K562 (cell line): ENCODE results near the gene NMNAT2. TPM values are rescaled to one million over a fixed set of nuclear protein-coding genes. Genes with fewer than 3 reads are reported as not detected.

Source experiments
- ATAC-seq: fragments of 200-7000 bp; cut with Tn5 transposase; 3 replicates; pipeline ENCODE4 v1.9.1; 2020; ENCODE audit warnings: moderate library complexity
- BruUV-seq: library from RNA; stranded (reverse); fragments of 400-500 nt; replicated peaks from 2 replicates; lab custom pipeline; 2021; lab: Mats Ljungman, UMichigan
- CTCF ChIA-PET: fragments of 300-600 bp; formaldehyde crosslinking; extraction: SDS; loops from one replicate; lab custom pipeline; 2021; ENCODE audit warnings: low intra/inter-chr PET ratio; lab: Yijun Ruan, JAX
- POLR2A ChIA-PET: fragments of 300-600, 350-650 bp; sonication (Branson Sonifier 250); formaldehyde crosslinking; extraction: SDS; loops from one replicate; lab custom pipeline; 2021; ENCODE audit warnings: antibody characterized with exemption, inconsistent platforms; lab: Yijun Ruan, JAX
- DNase-seq, 4 experiments: peaks; one replicate each; pipeline versions ENCODE4 v3.0.0 to v3.0.0-alpha.2; 2011 to 2018; ENCODE audit warnings: low spot score in 3 of 4, mixed read lengths in 3 of 4; ENCODE audit errors: extremely low read depth in 1 of 4
- FAIRE-seq: peaks from 2 replicates; lab custom pipeline; 2011; peaks lifted over from hg19 to GRCh38; lab: Jason Lieb, UNC
- H2AFZ ChIP-seq: 2 replicates; pipeline ENCODE4 v1.6.0; 2011; ENCODE audit warnings: low read depth, low read length, control low read depth, inconsistent platforms
- H3K27ac ChIP-seq: fragments of 200-600 bp; 3 replicates; pipeline ENCODE4 v1.8.0; 2011; ENCODE audit warnings: low read depth, mild to moderate bottlenecking, control low read depth, inconsistent platforms, low read length, moderate library complexity, mixed read lengths; ENCODE audit errors: extremely low read depth
- H3K27me3 ChIP-seq, 2 experiments: fragments of 300-600 bp in 1 of 2; 2 replicates in 1 of 2; 3 replicates in 1 of 2; pipeline versions ENCODE4 v1.6.0 to v1.8.0; 2011; ENCODE audit warnings: inconsistent platforms in 2 of 2, low read length in 2 of 2, mild to moderate bottlenecking in 1 of 2, mixed read lengths in 1 of 2, moderate library complexity in 1 of 2; ENCODE audit not compliant: control insufficient read depth in 2 of 2, insufficient read depth in 2 of 2
- H3K36me3 ChIP-seq: fragments of 300-600 bp; 3 replicates; pipeline ENCODE4 v1.8.0; 2011; ENCODE audit warnings: mild to moderate bottlenecking, low read length, inconsistent platforms; ENCODE audit not compliant: control insufficient read depth, insufficient read depth
- H3K4me1 ChIP-seq, 2 experiments: fragments of 200-600 bp in 1 of 2; replicated peaks in 1 of 2; 2 replicates in 1 of 2; 3 replicates in 1 of 2; pipeline versions ENCODE4 v1.5.1 to v1.8.0; 2011; ENCODE audit warnings: inconsistent platforms in 2 of 2, low read length in 2 of 2, mild to moderate bottlenecking in 1 of 2, mixed read lengths in 1 of 2, moderate library complexity in 1 of 2; ENCODE audit not compliant: control insufficient read depth in 2 of 2, insufficient read depth in 2 of 2
- H3K4me2 ChIP-seq: 2 replicates; pipeline ENCODE4 v1.6.1; 2011; ENCODE audit warnings: low read length, control low read depth, inconsistent platforms, mixed read lengths; ENCODE audit not compliant: insufficient read depth
- H3K4me3 ChIP-seq: fragments of 200-600 bp; sonication (generic), shearing (Covaris generic); 2 replicates; pipeline ENCODE4 v1.5.1; 2016; ENCODE audit warnings: control low read depth, inconsistent platforms
- H3K79me2 ChIP-seq: fragments of 200-600 bp; 3 replicates; pipeline ENCODE4 v1.8.0; 2011; ENCODE audit warnings: low read length, inconsistent platforms; ENCODE audit not compliant: control insufficient read depth, insufficient read depth
- H3K9ac ChIP-seq, 2 experiments: 2 replicates each; pipeline versions ENCODE4 v1.6.0 to v1.6.1; 2011; ENCODE audit warnings: low read depth in 2 of 2, low read length in 2 of 2, control low read depth in 1 of 2, inconsistent platforms in 1 of 2, mild to moderate bottlenecking in 1 of 2, mixed read lengths in 1 of 2; ENCODE audit not compliant: insufficient read depth in 1 of 2
- H3K9me1 ChIP-seq: one replicate; pipeline ENCODE4 v1.6.0; 2011; ENCODE audit warnings: inconsistent platforms, mild to moderate bottlenecking, low read length, moderate library complexity; ENCODE audit not compliant: control insufficient read depth, insufficient read depth
- H3K9me3 ChIP-seq: replicated peaks from 2 replicates; pipeline ENCODE4 v1.5.1; 2011; ENCODE audit warnings: low read depth, low read length, inconsistent platforms; ENCODE audit not compliant: control insufficient read depth, insufficient read depth
- H4K20me1 ChIP-seq: replicated peaks from 2 replicates; pipeline ENCODE4 v1.6.1; 2011; ENCODE audit warnings: low read length, inconsistent platforms, mixed read lengths; ENCODE audit not compliant: control insufficient read depth, insufficient read depth
- BCOR ChIP-seq: fragments of 450-650 bp; IDR thresholded peaks from 2 replicates; pipeline ENCODE4 v1.6.1; 2016
- BMI1 ChIP-seq: fragments of 150-350 bp; IDR thresholded peaks from 2 replicates; pipeline ENCODE4 v1.6.1; 2014; ENCODE audit warnings: low read length
- HDAC6 ChIP-seq: IDR thresholded peaks from 2 replicates; pipeline ENCODE4 v1.6.1; 2012; ENCODE audit warnings: low read depth, mild to moderate bottlenecking, control low read depth, inconsistent platforms, low read length, moderate library complexity
- MYC ChIP-seq, 2 experiments: fragments of 250-450 bp in 1 of 2; sonication (Bioruptor Pico) in 1 of 2; IDR thresholded peaks; 2 replicates each; pipeline versions ENCODE4 v1.5.1 to v1.6.1; 2012 to 2021; ENCODE audit warnings: low read depth in 2 of 2, borderline replicate concordance in 1 of 2, improper control_type of control experiment in 1 of 2, low read length in 1 of 2, mild to moderate bottlenecking in 1 of 2, moderate library complexity in 1 of 2
- SMAD2 ChIP-seq: fragments of 150-350 bp; IDR thresholded peaks from 2 replicates; pipeline ENCODE4 v1.6.1; 2014; ENCODE audit warnings: low read depth, mild to moderate bottlenecking, low read length
- SMAD4 ChIP-seq: fragments of 250-450 bp; sonication (Bioruptor Pico); conservative IDR thresholded peaks from 2 replicates; pipeline ENCODE4 v1.8.0; 2021; ENCODE audit warnings: inconsistent platforms, mild to moderate bottlenecking, moderate library complexity
- SMARCC2 ChIP-seq: fragments of 450-650 bp; IDR thresholded peaks from 2 replicates; pipeline ENCODE4 v1.6.1; 2017; ENCODE audit warnings: antibody characterized with exemption, moderate library complexity, mild to moderate bottlenecking, low read depth
- TFAM ChIP-seq: fragments of 250-450 bp; sonication (Bioruptor Pico); conservative IDR thresholded peaks from 2 replicates; pipeline ENCODE4 v1.5.0; 2021; ENCODE audit warnings: mild to moderate bottlenecking, moderate library complexity
- TOE1 ChIP-seq, 2 experiments: fragments of 450-650 bp in 1 of 2; sonication (generic) in 1 of 2; formaldehyde crosslinking in 1 of 2; IDR thresholded peaks; 2 replicates each; pipeline versions ENCODE4 v1.7.1 to v1.8.0; 2016 to 2022; ENCODE audit warnings: borderline replicate concordance in 2 of 2, mild to moderate bottlenecking in 2 of 2, antibody characterized with exemption in 1 of 2, inconsistent platforms in 1 of 2, low read depth in 1 of 2, missing genetic modification reagents in 1 of 2, moderate library complexity in 1 of 2
- ZBTB7A ChIP-seq: IDR thresholded peaks from 2 replicates; pipeline ENCODE4 v1.6.1; 2011; ENCODE audit warnings: low read depth, mild to moderate bottlenecking, low read length, moderate library complexity, borderline replicate concordance; ENCODE audit not compliant: control insufficient read depth
- ZNF217 ChIP-seq: sonication (generic); formaldehyde crosslinking; IDR thresholded peaks from 2 replicates; pipeline ENCODE4 v1.8.0; 2022; ENCODE audit warnings: mild to moderate bottlenecking, missing genetic modification reagents
- ZNF76 ChIP-seq: fragments of 250-450 bp; sonication (Bioruptor Pico); IDR thresholded peaks from 2 replicates; pipeline ENCODE4 v1.4.0; 2020; ENCODE audit warnings: mild to moderate bottlenecking, moderate library complexity, borderline replicate concordance
- ZNF79 ChIP-seq: fragments of 250-450 bp; sonication (Bioruptor Pico); IDR thresholded peaks from 2 replicates; pipeline ENCODE4 v1.4.0; 2020; ENCODE audit warnings: low read depth, mild to moderate bottlenecking, moderate library complexity
- WGBS: fragments of 100-300 bp; shearing (Covaris generic); methylation state at CpG from one replicate; pipeline ENCODE4 v1.1.6; 2016; ENCODE audit warnings: low coverage, mixed read lengths; ENCODE audit not compliant: insufficient coverage; ENCODE audit errors: missing lambda C conversion rate; 5-methylcytosine and 5-hydroxymethylcytosine counted together
- in situ Hi-C: fragments of 300-500 bp; cut with MboI; formaldehyde crosslinking; loops from 4 replicates; pipeline ENCODE4 v1.15.0; 2018; ENCODE audit warnings: inconsistent platforms, mixed read lengths
- intact Hi-C: fragments of 100-400 bp; cut with micrococcal nuclease; formaldehyde crosslinking; loops from 2 replicates; pipeline ENCODE4 v1.14.2; 2022
- polyA plus RNA-seq, 8 experiments: library from polyadenylated mRNA; depleted of rRNA in 4 of 8; stranded (reverse) in 5 of 8; unstranded in 3 of 8; fragments of >200 nt; fragmentation: Nextera tagmentation in 2 of 8; fragmentation: Illumina TruSeq in 1 of 8; extraction: Ambion mirVana in 2 of 8; extraction: Trizol in 1 of 8; gene quantifications; 2 replicates each; pipeline versions ENCODE4 v1.2.1 to v1.2.3, GENCODE V29; 2011 to 2014; ENCODE audit warnings: inconsistent platforms in 1 of 8, missing spikeins in 1 of 8
- total RNA-seq, 7 experiments: library from RNA; depleted of rRNA in 6 of 7; stranded (reverse); fragments of >200 nt in 6 of 7; fragmentation: Illumina TruSeq in 2 of 7; extraction: Trizol in 2 of 7; gene quantifications; 2 replicates each; pipeline versions ENCODE4 v1.2.1 to v1.2.3, GENCODE V29; 2011 to 2021; ENCODE audit warnings: low replicate concordance in 1 of 7
- TF ChIP-seq, protein P1 (sequence below), 2 experiments: fragments of 450-650 bp in 1 of 2; sonication (generic) in 1 of 2; formaldehyde crosslinking; conservative IDR thresholded peaks; 2 replicates each; pipeline versions ENCODE4 v1.4.0 to v1.8.1; 2020 to 2022; ENCODE audit warnings: mild to moderate bottlenecking in 1 of 2, missing genetic modification reagents in 1 of 2
- TF ChIP-seq, protein P2 (sequence below), 2 experiments: IDR thresholded peaks; 2 replicates each; pipeline ENCODE4 v1.6.1; 2011; ENCODE audit warnings: borderline replicate concordance in 1 of 2, control low read depth in 1 of 2, low read depth in 1 of 2, low read length in 1 of 2, mild to moderate bottlenecking in 1 of 2, mixed read lengths in 1 of 2, moderate library complexity in 1 of 2; ENCODE audit not compliant: insufficient read depth in 1 of 2, insufficient read length in 1 of 2, poor library complexity in 1 of 2, severe bottlenecking in 1 of 2; ENCODE audit errors: extremely low read depth in 1 of 2
- TF ChIP-seq, protein P3 (sequence below): fragments of 450-650 bp; formaldehyde crosslinking; IDR thresholded peaks from 2 replicates; pipeline ENCODE4 v1.4.0; 2022; ENCODE audit warnings: missing genetic modification characterization

Gene NMNAT2
- total and polyA plus RNA-seq, 9 of the 15 experiments (the other 6 are each of a cell fraction or from before 2014, with no cell fraction given): not detected

DNA sequence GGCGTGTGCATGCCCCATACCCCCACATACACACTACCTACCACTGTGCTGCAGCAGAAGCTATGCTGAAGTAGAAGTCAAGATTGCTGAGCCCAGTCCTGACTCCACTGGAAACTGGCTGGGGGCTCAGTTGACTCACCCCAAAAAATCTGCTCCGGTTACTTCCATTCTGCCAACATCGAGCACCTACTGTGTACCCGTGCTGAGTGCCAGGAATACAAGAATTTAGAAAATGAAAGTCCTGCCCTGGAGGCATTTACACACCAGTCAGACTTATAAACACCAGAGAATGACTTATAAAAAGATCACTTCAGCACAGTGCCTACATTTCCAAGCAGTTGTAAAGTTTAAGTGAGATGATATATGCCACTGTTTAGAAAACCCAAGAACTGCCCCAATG is 99.1 kb downstream of the NMNAT2 start:
- ATAC-seq: no peak
- no peaks in the 10 kb centered on the region for H3K79me2 ChIP-seq
- H3K27me3 ChIP-seq: peaks cover 6 to 35% of the 10 kb centered on the region in 2 experiments; a peak in 4 of 5 replicates
- intact Hi-C loops: no loop called here
- no peak overlapping the region for H3K27ac ChIP-seq
- no peak overlapping the region for H3K4me3 ChIP-seq
- no peaks in the 10 kb centered on the region for H4K20me1 ChIP-seq
- POLR2A ChIA-PET: no interaction called here
- H3K9me1 ChIP-seq: no peaks in the 10 kb centered on the region
- no peaks in the 10 kb centered on the region for H3K4me1 ChIP-seq
- CTCF ChIA-PET: no interaction called here
- FAIRE-seq: no peak
- no peak overlapping the region for H3K9ac ChIP-seq
- H2AFZ ChIP-seq: no peak overlapping the region
- H3K4me2 ChIP-seq: no peak overlapping the region
- H3K9me3 ChIP-seq: no peaks in the 10 kb centered on the region
- BruUV-seq: no TSS peak
- TF ChIP-seq ZBTB7A (no peak), BCOR (no peak), ZNF76 (CRISPR knock-in tag) (no peak), SMARCC2 (no peak), TFAM (CRISPR knock-in tag) (no peak), ZNF79 (CRISPR knock-in tag) (no peak), TOE1 (IDR thresholded peaks at IDR 0.05; ENCODE audit: borderline replicate concordance) (no peak), TOE1 (CRISPR knock-in tag; IDR thresholded peaks at IDR 0.05; ENCODE audit: borderline replicate concordance, low read depth) (no peak), SMAD4 (CRISPR knock-in tag) (no peak), HDAC6 (no peak), MYC (IDR thresholded peaks at IDR 0.05; ENCODE audit: low read depth, low read length) (no peak), MYC (CRISPR knock-in tag; IDR thresholded peaks at IDR 0.05; ENCODE audit: borderline replicate concordance, low read depth) (no peak), SMAD2 (no peak), ZNF217 (CRISPR knock-in tag) (no peak), BMI1 (no peak)
- TF ChIP-seq, protein P1, sequence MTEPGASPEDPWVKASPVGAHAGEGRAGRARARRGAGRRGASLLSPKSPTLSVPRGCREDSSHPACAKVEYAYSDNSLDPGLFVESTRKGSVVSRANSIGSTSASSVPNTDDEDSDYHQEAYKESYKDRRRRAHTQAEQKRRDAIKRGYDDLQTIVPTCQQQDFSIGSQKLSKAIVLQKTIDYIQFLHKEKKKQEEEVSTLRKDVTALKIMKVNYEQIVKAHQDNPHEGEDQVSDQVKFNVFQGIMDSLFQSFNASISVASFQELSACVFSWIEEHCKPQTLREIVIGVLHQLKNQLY (CRISPR knock-in tag; conservative IDR thresholded peaks at IDR 0.05): no peak
- TF ChIP-seq, protein P2, sequence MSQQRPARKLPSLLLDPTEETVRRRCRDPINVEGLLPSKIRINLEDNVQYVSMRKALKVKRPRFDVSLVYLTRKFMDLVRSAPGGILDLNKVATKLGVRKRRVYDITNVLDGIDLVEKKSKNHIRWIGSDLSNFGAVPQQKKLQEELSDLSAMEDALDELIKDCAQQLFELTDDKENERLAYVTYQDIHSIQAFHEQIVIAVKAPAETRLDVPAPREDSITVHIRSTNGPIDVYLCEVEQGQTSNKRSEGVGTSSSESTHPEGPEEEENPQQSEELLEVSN (IDR thresholded peaks at IDR 0.05; ENCODE audit: borderline replicate concordance in 1 of 2, extremely low read depth in 1 of 2, insufficient read depth in 1 of 2, insufficient read length in 1 of 2, low read depth in 1 of 2, low read length in 1 of 2, poor library complexity in 1 of 2, severe bottlenecking in 1 of 2): no peak
- TF ChIP-seq, protein P3, sequence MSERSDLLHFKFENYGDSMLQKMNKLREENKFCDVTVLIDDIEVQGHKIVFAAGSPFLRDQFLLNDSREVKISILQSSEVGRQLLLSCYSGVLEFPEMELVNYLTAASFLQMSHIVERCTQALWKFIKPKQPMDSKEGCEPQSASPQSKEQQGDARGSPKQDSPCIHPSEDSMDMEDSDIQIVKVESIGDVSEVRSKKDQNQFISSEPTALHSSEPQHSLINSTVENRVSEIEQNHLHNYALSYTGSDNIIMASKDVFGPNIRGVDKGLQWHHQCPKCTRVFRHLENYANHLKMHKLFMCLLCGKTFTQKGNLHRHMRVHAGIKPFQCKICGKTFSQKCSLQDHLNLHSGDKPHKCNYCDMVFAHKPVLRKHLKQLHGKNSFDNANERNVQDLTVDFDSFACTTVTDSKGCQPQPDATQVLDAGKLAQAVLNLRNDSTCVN (CRISPR knock-in tag): no peak
- TF ChIP-seq, all 486 proteins: peak for 0
- H3K36me3 ChIP-seq: no peaks in the 10 kb centered on the region
- no peak for DNase-seq
- WGBS: 2% methylated on average over 4 of the region's 4 CpGs
- in situ Hi-C loops: no loop called here
